Measurements from ENCODE around the gene SPAG16.

The SPAG16 gene

DNA sequence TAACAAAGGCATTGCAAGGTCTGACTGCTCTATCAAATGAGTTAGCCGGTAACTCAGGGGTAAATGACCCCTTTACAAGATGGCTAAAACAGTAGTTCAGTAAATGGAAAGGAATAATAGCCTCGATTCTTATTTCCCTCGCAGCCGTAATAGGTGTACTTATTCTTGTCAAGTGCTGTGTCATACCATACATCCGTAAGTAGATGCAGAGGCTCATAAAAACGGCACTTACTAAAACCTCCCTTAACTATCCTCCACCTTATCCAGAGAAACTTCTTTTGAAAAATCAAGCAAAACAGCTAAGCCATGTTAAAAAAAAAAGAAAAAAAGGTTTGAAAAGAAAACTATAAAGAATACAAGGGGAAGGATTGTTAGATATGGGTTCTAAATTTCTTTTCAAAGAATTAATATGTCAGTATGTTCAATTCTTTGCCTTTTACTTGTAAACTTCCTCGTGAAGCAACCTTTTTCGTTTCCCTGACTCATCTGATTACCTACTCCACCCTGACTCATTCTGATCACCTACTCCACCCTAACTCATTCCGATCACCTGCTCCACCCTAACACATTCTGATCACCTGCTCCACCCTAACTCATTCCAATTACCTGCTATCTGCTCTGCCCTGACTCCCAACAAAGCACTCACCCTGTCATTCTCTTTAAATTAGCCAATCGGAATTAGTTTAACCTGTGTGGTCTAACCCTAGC is 127.5 kb downstream of the SPAG16 start:
- Histone ChIP-seq H4K20me1 (ENCODE audit: insufficient read depth, low read length, poor library complexity, severe bottlenecking) (no peaks in the 10 kb centered on the region), H3K4me1 (ENCODE audit: insufficient read depth, low read length, poor library complexity, severe bottlenecking) (no peaks in the 10 kb centered on the region), H2AFZ (ENCODE audit: low read length) (no peak overlapping the region), H3K9me3 (ENCODE audit: insufficient read depth, low read depth, low read length) (no peaks in the 10 kb centered on the region), H3K79me2 (ENCODE audit: insufficient read depth, low read length) (no peaks in the 10 kb centered on the region), H3K27me3 (ENCODE audit: insufficient read depth, low read length, poor library complexity, severe bottlenecking) (no peaks in the 10 kb centered on the region), H3K4me3 (ENCODE audit: low read length, poor library complexity, severe bottlenecking) (no peak overlapping the region), H3F3A (ENCODE audit: low read depth) (no peaks in the 10 kb centered on the region), H3K4me2 (ENCODE audit: low read depth, low read length, poor library complexity, severe bottlenecking) (no peak overlapping the region), H3K9me2 (replicated peaks; ENCODE audit: low read depth, low read length) (no peaks in the 10 kb centered on the region), H3K9ac (ENCODE audit: low read depth, low read length, poor library complexity, severe bottlenecking) (no peak overlapping the region), H3K36me3 (ENCODE audit: insufficient read depth, low read length) (no peaks in the 10 kb centered on the region)
- TF ChIP-seq EZH2phosphoT487 (IDR thresholded peaks at IDR 0.05; ENCODE audit: borderline replicate concordance): no peak
- TF ChIP-seq, protein P1, sequence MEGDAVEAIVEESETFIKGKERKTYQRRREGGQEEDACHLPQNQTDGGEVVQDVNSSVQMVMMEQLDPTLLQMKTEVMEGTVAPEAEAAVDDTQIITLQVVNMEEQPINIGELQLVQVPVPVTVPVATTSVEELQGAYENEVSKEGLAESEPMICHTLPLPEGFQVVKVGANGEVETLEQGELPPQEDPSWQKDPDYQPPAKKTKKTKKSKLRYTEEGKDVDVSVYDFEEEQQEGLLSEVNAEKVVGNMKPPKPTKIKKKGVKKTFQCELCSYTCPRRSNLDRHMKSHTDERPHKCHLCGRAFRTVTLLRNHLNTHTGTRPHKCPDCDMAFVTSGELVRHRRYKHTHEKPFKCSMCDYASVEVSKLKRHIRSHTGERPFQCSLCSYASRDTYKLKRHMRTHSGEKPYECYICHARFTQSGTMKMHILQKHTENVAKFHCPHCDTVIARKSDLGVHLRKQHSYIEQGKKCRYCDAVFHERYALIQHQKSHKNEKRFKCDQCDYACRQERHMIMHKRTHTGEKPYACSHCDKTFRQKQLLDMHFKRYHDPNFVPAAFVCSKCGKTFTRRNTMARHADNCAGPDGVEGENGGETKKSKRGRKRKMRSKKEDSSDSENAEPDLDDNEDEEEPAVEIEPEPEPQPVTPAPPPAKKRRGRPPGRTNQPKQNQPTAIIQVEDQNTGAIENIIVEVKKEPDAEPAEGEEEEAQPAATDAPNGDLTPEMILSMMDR (conservative IDR thresholded peaks at IDR 0.05; ENCODE audit: low read length): no peak

DNA sequence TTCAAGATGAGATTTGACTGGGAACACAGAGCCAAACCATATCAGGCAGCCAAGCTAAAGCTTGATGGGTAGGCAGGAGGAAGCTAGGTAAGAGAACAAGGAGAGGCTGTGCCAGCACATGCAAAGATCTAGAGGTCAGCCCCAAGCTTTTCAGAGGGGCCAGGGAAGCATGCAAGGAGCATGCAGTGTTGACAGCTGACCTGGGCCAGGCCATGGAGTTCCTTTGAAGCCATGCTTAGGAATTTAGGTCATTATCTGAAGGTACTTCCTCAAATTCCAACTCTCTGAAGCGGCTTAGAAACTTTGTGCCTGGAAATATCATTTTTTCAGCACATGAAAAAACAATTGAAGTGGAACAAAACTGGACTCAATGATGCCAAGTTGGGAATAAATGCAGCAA is 130.8 kb downstream of the SPAG16 start:
- Histone ChIP-seq H3K9me2 (replicated peaks; ENCODE audit: low read depth, low read length) (no peaks in the 10 kb centered on the region), H2AFZ (ENCODE audit: low read length) (no peak overlapping the region), H3K4me3 (ENCODE audit: low read length, poor library complexity, severe bottlenecking) (no peak overlapping the region), H3K4me1 (ENCODE audit: insufficient read depth, low read length, poor library complexity, severe bottlenecking) (no peaks in the 10 kb centered on the region), H3K27me3 (ENCODE audit: insufficient read depth, low read length, poor library complexity, severe bottlenecking) (no peaks in the 10 kb centered on the region), H3K4me2 (ENCODE audit: low read depth, low read length, poor library complexity, severe bottlenecking) (no peak overlapping the region), H4K20me1 (ENCODE audit: insufficient read depth, low read length, poor library complexity, severe bottlenecking) (no peaks in the 10 kb centered on the region), H3F3A (ENCODE audit: low read depth) (no peaks in the 10 kb centered on the region), H3K36me3 (ENCODE audit: insufficient read depth, low read length) (no peaks in the 10 kb centered on the region), H3K79me2 (ENCODE audit: insufficient read depth, low read length) (no peaks in the 10 kb centered on the region), H3K9me3 (ENCODE audit: insufficient read depth, low read depth, low read length) (no peaks in the 10 kb centered on the region), H3K9ac (ENCODE audit: low read depth, low read length, poor library complexity, severe bottlenecking) (no peak overlapping the region)
- no peak for TF ChIP-seq EZH2phosphoT487 (IDR thresholded peaks at IDR 0.05; ENCODE audit: borderline replicate concordance)
- TF ChIP-seq, protein P1 (conservative IDR thresholded peaks at IDR 0.05; ENCODE audit: low read length): no peak

DNA sequence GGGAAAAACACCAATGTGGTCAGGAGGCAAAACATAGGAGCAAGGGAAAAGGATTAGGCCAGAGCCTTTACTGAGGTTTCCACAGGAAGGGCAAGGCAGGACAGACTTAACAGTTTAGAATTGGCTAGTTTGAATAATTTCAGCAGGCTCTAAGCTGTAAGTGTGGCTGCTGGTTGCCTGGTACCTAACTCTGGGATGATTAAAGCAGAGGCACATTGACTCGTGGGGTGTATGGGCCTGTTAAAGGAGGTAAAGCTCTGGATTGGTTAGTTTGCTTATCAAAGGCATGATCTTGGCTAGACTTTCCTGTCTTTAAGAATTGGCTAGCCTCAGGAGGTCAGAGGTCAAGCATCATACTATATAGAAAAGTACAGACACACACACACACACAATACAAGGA is 132.6 kb downstream of the SPAG16 start:
- TF ChIP-seq, protein P1 (conservative IDR thresholded peaks at IDR 0.05; ENCODE audit: low read length): no peak
- no peak for TF ChIP-seq EZH2phosphoT487 (IDR thresholded peaks at IDR 0.05; ENCODE audit: borderline replicate concordance)
- Histone ChIP-seq H3K9me3 (ENCODE audit: insufficient read depth, low read depth, low read length) (no peaks in the 10 kb centered on the region), H3K4me2 (ENCODE audit: low read depth, low read length, poor library complexity, severe bottlenecking) (no peak overlapping the region), H3K36me3 (ENCODE audit: insufficient read depth, low read length) (no peaks in the 10 kb centered on the region), H4K20me1 (ENCODE audit: insufficient read depth, low read length, poor library complexity, severe bottlenecking) (no peaks in the 10 kb centered on the region), H3K27me3 (ENCODE audit: insufficient read depth, low read length, poor library complexity, severe bottlenecking) (no peaks in the 10 kb centered on the region), H3K4me3 (ENCODE audit: low read length, poor library complexity, severe bottlenecking) (no peak overlapping the region), H2AFZ (ENCODE audit: low read length) (no peak overlapping the region), H3K9me2 (replicated peaks; ENCODE audit: low read depth, low read length) (no peaks in the 10 kb centered on the region), H3K9ac (ENCODE audit: low read depth, low read length, poor library complexity, severe bottlenecking) (no peak overlapping the region), H3K79me2 (ENCODE audit: insufficient read depth, low read length) (no peaks in the 10 kb centered on the region), H3F3A (ENCODE audit: low read depth) (no peaks in the 10 kb centered on the region), H3K4me1 (ENCODE audit: insufficient read depth, low read length, poor library complexity, severe bottlenecking) (no peaks in the 10 kb centered on the region)
